Activated naive CD4-positive, alpha-beta T cell treated with anti-CD3 and anti-CD28 coated beads, Interleukin-2, amount 10 ng/mL, durations not matched to agents 7 days and 5 days (primary cell): ENCODE data around the gene BMP2.
A peak's percentile ranks its signal among the peaks of the same experiment; 100 is the strongest.

Experiments
- CTCF ChIA-PET: fragments of 350-600 bp; sonication (Branson Sonifier 250); formaldehyde crosslinking; loops from one replicate; lab custom pipeline; 2021; ENCODE audit warnings: antibody characterized with exemption; lab: Charles Lee
- DNase-seq: peaks from one replicate; pipeline ENCODE4 v3.0.0-alpha.2; 2020
- H3K27ac Mint-ChIP-seq: one replicate; pipeline ENCODE4 v1.8.0; 2021; ENCODE audit warnings: mild to moderate bottlenecking, moderate library complexity, mixed read lengths
- H3K27me3 Mint-ChIP-seq: one replicate; pipeline ENCODE4 v1.8.0; 2021; ENCODE audit warnings: mild to moderate bottlenecking, mixed read lengths
- H3K36me3 Mint-ChIP-seq: one replicate; pipeline ENCODE4 v1.8.0; 2021; ENCODE audit warnings: mixed read lengths
- H3K4me1 Mint-ChIP-seq: one replicate; pipeline ENCODE4 v1.8.0; 2021; ENCODE audit warnings: mixed read lengths
- H3K4me3 Mint-ChIP-seq: one replicate; pipeline ENCODE4 v1.8.0; 2021; ENCODE audit warnings: mild to moderate bottlenecking, moderate library complexity, mixed read lengths
- H3K9me3 Mint-ChIP-seq: one replicate; pipeline ENCODE4 v1.8.0; 2021; ENCODE audit warnings: mixed read lengths

The BMP2 gene

DNA sequence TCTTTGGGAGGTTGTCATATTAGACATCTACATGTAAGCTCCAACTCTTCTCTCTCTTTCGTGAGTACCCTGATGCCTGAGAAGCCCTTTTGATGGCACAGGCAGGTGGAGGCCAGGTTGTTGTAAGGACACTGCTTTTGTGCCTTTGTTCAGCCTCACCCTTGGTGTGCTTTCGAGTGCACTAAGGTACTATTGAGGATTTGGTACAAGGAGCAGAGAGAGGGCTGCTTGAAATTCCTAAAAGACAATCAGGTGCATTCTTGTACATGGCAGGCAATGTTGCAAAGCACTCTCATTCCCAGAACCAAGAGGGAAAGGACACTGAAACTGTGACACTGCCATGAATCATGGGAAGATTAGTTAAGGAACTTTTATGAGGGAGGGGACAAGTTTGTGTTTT, 19.1 kb downstream of the BMP2 start:
- Mint-ChIP-seq H3K4me3 (no peak overlapping the region), H3K36me3 (no peaks in the 10 kb centered on the region), H3K27me3 (no peaks in the 10 kb centered on the region), H3K27ac (no peak overlapping the region), H3K9me3 (no peaks in the 10 kb centered on the region), H3K4me1 (no peaks in the 10 kb centered on the region)
- DNase-seq = no peak
- CTCF ChIA-PET = no interaction called here

DNA sequence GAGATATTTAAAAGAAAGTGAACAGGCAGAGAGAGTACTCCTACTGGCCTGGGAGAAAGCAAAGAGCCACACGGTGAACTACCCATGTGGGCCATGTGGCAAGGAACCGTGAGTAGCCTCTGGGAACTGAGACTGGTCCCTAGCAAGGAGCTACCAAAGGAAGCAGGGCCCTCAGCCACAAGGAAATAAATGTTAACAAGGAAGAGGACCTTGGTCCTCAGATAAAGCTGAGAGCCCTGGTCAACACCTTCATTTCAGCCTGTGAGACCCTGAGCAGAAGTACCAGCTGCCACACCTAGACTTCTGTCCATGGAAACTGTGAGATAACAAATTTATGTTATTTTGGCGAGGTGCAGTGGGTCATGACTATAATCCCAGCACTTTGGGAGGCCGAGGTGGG, 25.3 kb downstream of the BMP2 start:
- Mint-ChIP-seq H3K36me3 (no peaks in the 10 kb centered on the region), H3K27me3 (no peaks in the 10 kb centered on the region), H3K27ac (no peak overlapping the region), H3K9me3 (no peaks in the 10 kb centered on the region), H3K4me1 (no peaks in the 10 kb centered on the region), H3K4me3 (no peak overlapping the region)
- CTCF ChIA-PET = no interaction called here
- no peak for DNase-seq

DNA sequence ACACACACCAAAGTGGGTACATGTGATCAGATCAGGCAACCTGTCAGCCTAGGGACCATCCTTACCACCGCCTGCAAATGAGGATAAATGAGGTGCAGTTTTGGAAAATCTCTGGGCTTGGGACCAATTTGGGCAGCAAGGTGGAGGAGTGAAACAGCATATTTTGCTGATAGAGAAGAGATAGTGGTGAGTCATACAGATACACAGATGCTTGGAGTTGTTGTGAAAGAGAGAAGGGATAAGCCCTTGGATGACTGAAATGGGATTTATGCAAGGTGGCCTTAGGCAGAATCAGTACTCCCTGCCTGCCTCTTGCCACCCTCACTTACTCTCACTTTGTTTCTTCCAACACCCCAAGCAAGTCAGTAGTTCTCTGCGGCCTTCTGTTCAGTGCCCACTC, 34.7 kb downstream of the BMP2 start:
- DNase-seq = no peak
- H3K27me3 Mint-ChIP-seq = no peaks in the 10 kb centered on the region
- no peaks in the 10 kb centered on the region for H3K36me3 Mint-ChIP-seq
- peaks cover 2% of the 10 kb centered on the region for H3K9me3 Mint-ChIP-seq
- H3K4me1 Mint-ChIP-seq = no peaks in the 10 kb centered on the region
- CTCF ChIA-PET = no interaction called here
- H3K4me3 Mint-ChIP-seq = no peak overlapping the region
- no peak overlapping the region for H3K27ac Mint-ChIP-seq

DNA sequence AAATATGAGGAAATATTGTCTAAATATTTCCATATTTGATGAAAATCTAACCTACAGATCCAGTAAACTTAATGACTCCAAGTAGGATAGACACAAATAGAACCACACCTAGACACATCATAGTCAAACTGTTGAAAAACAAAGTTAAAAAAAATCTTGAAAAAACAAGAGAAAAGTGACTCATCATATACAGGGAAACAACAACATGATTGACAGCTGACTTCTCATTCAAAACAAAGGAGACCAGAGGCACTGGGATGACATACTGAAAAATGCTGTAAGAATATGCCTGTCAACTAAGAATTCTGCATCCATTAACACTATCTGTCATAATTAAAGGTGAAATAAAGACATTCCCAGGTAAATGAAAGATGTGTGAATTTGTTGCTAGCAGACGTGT, 38.8 kb downstream of the BMP2 start:
- Mint-ChIP-seq H3K4me1 (no peaks in the 10 kb centered on the region), H3K4me3 (no peak overlapping the region), H3K27ac (no peak overlapping the region), H3K27me3 (no peaks in the 10 kb centered on the region), H3K36me3 (no peaks in the 10 kb centered on the region), H3K9me3 (peaks cover 2% of the 10 kb centered on the region)
- CTCF ChIA-PET = no interaction called here
- DNase-seq = no peak

DNA sequence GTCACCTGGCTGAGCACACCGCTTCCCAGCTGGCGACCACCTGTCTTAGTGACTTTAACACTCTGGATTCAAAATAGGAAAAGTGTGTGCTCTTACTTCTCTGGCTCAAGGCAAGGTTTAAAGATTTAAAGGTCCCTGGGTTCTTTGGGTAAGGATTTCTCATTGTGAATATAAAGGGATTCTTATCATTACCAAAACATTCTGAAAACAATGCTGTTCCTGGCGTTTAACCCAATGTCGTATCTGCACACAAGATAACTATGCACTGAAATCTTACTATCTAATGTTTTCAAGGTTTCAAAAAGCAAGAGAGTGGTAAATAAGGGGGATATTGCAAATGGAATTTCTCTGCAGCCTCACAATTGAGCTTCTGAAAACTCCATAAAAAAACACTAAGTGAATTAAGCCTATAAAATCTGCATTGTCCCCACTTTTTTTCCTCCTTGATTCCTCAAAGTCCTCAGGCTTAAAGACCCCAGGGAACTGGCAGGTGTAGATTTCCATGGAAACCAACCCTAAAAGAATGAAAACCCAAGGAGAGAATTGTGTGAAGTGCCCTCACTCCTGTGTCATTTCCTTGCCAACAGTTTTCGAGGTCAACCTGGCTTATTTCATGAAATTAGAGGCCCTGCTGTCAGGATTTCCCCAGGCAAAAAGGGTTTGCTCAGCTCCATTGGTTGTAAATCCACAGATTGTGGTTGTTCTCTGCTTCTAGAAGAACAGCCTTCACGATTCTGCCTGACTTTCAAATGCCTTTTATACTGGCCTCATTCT, 44.0 kb downstream of the BMP2 start:
- Mint-ChIP-seq H3K27me3 (no peaks in the 10 kb centered on the region), H3K9me3 (no peaks in the 10 kb centered on the region), H3K27ac (no peak overlapping the region), H3K4me1 (no peaks in the 10 kb centered on the region), H3K4me3 (no peak overlapping the region), H3K36me3 (no peaks in the 10 kb centered on the region)
- DNase-seq = no peak
- CTCF ChIA-PET = no interaction called here

DNA sequence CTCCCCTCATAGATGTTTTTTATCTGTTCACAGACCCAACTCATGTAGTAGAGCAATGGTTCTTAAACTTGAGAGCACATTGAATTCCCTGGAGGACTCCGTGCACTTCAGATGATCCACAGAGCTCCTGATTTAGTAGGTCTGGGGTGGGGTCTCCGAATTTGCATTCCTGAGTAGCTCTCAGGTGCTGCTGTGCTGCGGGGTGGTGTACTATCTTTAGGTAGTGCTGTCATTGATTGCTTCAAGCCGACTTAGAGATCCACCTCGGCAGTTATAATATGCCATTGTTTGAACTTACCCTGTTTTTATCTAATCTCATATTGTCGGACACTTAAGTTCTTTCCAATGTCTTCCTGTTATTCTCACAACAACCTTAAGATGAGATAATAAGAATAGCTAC, 45.0 kb downstream of the BMP2 start:
- Mint-ChIP-seq H3K36me3 (no peaks in the 10 kb centered on the region), H3K27me3 (no peaks in the 10 kb centered on the region), H3K4me3 (no peak overlapping the region), H3K27ac (no peak overlapping the region), H3K9me3 (no peaks in the 10 kb centered on the region), H3K4me1 (no peaks in the 10 kb centered on the region)
- DNase-seq = no peak
- CTCF ChIA-PET = no interaction called here

DNA sequence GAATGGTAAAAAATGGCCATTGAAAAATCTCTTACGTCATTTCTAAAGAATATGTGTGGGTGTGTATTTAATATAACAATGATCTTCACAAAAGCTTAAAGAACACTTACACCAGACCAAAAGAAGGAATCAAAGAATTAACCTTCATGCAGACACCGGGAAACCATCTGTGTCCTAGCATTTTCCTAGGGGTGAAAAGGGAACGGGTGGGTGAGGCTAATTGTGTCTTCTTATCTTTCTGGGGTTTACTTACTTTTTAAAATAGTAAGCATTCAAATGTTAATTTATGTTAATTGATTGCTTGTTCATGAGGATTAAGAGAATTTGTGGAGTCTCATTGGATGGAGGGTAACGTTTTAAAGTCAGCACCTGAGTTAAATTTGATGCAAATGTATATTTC, 47.5 kb downstream of the BMP2 start:
- no peak overlapping the region for H3K27ac Mint-ChIP-seq

DNA sequence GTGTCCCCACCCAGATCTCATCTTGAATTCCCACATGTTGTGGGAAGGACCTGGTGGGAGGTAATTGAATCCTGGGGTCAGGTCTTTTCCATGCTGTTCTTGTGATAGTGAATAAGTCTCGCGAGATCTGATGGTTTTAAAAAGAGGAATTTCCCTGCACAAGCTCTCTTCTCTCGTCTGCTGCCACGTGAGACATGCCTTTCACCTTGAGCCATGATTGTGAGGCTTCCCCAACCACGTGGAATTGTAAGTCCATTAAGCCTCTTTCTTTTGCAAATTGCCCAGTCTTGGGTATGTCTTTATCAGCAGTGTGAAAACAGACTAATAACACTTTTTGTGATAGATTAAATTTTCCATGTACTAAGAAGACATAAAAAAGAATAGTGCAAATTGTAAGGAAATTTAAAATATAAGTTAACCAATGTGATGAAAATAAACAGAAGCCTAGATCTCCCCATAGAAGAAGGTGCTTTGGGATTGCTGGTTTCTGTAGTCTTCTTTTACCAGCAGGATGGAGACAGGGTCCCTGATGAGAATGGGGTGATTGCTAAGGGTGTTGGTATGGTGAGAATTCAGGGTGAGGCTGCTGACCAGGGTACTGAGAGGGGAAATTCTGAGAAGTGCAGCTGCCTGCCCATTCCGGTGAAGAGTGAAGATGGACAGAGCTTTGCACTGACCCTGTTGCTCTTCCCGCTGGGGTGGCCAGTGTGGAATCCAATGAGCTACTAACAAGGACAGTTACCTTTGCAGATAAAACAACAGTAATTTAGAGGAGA, 50.7 kb downstream of the BMP2 start:
- no peaks in the 10 kb centered on the region for H3K9me3 Mint-ChIP-seq
- no peaks in the 10 kb centered on the region for H3K4me1 Mint-ChIP-seq
- H3K4me3 Mint-ChIP-seq = no peak overlapping the region
- CTCF ChIA-PET = no interaction called here
- no peak overlapping the region for H3K27ac Mint-ChIP-seq
- no peak for DNase-seq
- no peaks in the 10 kb centered on the region for H3K27me3 Mint-ChIP-seq
- no peaks in the 10 kb centered on the region for H3K36me3 Mint-ChIP-seq

More for the DNA sequence above, 47.5 kb downstream of the BMP2 start:
- Mint-ChIP-seq H3K36me3 (no peaks in the 10 kb centered on the region), H3K4me1 (no peaks in the 10 kb centered on the region), H3K27me3 (no peaks in the 10 kb centered on the region), H3K9me3 (no peaks in the 10 kb centered on the region), H3K4me3 (no peak overlapping the region)
- CTCF ChIA-PET = no interaction called here
- no peak for DNase-seq

DNA sequence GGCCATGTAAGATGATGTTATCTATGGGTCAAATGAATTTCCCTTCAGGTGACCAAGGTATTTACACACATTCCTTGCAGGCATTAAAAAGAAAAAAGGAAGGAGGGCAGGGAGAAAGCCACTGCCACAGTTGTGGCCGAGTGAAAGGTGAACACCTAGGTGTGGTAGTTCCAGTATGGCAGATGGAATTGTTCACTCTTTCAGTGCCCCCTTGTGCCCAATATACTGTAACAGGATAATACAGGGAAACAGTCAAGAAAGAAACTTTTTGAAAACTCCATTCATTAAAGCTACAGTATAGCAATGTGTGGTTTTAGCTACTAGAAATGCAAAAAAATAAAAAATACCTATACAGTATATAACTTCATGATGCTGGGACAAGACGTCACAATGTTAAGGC, 52.1 kb downstream of the BMP2 start:
- H3K27me3 Mint-ChIP-seq = no peaks in the 10 kb centered on the region
- no peaks in the 10 kb centered on the region for H3K4me1 Mint-ChIP-seq
- H3K27ac Mint-ChIP-seq = no peak overlapping the region
- H3K9me3 Mint-ChIP-seq = no peaks in the 10 kb centered on the region
- CTCF ChIA-PET = no interaction called here
- H3K36me3 Mint-ChIP-seq = no peaks in the 10 kb centered on the region
- no peak for DNase-seq
- no peak overlapping the region for H3K4me3 Mint-ChIP-seq

DNA sequence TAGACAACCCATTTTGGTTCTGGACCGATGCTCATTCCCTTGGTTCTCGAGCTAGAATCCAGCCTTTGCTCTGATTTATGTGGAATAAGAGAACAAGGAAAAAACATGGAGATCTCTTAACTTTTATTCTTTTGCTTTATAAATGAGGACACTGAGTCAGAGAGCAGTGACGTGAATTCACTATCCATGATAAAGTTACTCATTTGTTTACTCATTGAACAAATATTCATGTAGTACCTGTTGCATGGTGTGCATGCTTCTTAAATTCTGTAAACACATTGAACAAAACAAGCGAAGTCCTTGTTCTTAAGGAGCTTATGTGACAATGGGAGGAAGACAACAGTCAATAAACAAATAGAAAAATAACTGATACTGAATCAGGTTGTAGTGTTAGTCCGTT, 56.9 kb downstream of the BMP2 start:
- Mint-ChIP-seq H3K4me1 (no peaks in the 10 kb centered on the region), H3K27ac (no peak overlapping the region), H3K9me3 (no peaks in the 10 kb centered on the region), H3K27me3 (no peaks in the 10 kb centered on the region), H3K36me3 (no peaks in the 10 kb centered on the region), H3K4me3 (no peak overlapping the region)
- CTCF ChIA-PET = no interaction called here
- no peak for DNase-seq

DNA sequence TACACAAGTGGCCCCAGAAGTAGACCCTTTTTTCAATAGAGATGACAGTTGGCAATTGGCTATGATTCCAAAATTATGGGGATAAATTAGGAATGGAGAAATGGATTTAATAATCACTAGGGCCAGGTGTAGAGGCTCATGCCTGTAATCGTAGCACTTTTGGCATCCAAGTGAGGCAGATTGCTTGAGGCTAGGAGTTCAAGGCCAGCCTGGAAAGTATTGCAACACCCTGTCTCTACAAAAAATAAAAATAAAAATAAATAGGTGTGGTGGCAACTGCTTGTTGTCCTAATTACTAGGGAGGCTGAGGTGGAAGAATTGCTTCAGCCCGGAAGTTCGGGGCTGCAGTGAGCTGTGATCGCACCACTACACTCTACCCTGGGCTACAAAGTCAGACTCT, 60.0 kb downstream of the BMP2 start:
- H3K4me3 Mint-ChIP-seq = no peak overlapping the region
- no peaks in the 10 kb centered on the region for H3K36me3 Mint-ChIP-seq
- no peak overlapping the region for H3K27ac Mint-ChIP-seq
- no peak for DNase-seq
- no peaks in the 10 kb centered on the region for H3K27me3 Mint-ChIP-seq
- no peaks in the 10 kb centered on the region for H3K9me3 Mint-ChIP-seq
- no peaks in the 10 kb centered on the region for H3K4me1 Mint-ChIP-seq
- CTCF ChIA-PET = no interaction called here

DNA sequence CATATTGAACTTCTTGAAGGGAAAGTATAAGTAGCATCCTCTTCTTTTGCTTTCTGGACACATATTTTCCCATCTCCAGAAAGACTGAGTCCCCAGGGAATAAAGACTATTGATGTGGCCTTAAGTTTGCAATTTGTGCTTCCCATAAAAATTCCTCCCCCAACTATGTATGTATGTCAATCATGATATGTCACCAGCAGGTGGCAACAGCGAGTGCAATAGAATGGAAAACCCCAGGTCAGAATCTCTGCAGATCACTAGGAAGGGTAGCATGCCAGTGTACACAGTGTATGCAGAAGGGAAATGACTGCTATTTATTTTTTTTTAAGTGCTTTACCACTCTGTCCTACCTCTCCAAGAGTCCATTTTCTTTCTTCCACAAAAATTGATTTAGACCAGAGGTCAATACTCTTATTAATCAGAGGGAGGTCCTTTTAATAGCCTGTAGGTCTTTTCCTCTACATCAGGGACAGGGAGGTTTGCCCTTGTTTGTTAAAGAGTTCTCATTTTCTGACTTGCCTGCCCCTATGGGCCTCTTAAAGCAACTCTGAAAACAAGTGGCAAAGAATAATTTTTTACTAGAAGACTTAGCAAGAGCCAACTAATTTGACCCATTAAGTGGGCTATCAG, 61.4 kb downstream of the BMP2 start:
- Mint-ChIP-seq H3K27me3 (no peaks in the 10 kb centered on the region), H3K27ac (no peak overlapping the region), H3K4me1 (no peaks in the 10 kb centered on the region), H3K36me3 (no peaks in the 10 kb centered on the region), H3K9me3 (no peaks in the 10 kb centered on the region), H3K4me3 (no peak overlapping the region)
- CTCF ChIA-PET = interaction anchor here (0.6 to 0.8 kb wide), 3 partner anchors 8 to 266 kb away, joined by 3 read pairs; no protein-coding TSS in a partner anchor
- peak; percentile 41 for DNase-seq

DNA sequence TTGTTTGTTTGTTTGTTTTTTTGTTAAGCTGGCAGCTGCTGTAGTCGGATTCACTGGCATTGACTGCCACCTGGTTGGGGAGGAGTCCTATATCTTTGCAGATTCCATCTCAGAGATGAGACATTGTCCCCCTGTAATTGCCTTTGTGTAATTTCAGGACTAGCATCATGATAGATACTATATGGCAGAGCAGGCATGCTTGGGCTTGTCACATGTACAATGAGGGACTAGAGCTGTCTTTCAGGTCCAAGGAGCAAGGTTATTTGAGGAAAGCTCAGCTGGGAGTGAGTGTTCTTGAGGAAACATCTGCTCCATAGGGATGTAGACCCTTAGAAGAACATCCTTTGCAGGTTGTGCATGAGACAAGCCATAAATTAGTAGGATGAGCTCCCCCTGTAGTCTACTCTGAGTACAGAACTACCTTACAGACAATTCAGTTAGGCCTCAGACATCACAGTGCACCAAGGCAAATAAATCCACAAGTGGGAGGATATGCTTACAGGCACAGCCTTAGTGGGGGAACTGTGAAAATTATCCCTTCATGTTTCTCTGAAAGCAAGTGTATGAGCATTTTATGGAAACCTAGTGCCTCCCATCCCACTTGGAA, 62.1 kb downstream of the BMP2 start:
- Mint-ChIP-seq H3K36me3 (no peaks in the 10 kb centered on the region), H3K27ac (no peak overlapping the region), H3K4me3 (no peak overlapping the region), H3K4me1 (no peaks in the 10 kb centered on the region), H3K9me3 (no peaks in the 10 kb centered on the region), H3K27me3 (no peaks in the 10 kb centered on the region)
- CTCF ChIA-PET = interaction anchor here (0.6 to 0.7 kb wide), 2 partner anchors 11 to 265 kb away, joined by 3 read pairs; no protein-coding TSS in a partner anchor
- no peak for DNase-seq
